Measurements from ENCODE around the gene ZNF593. TPM values are rescaled to one million over a fixed set of nuclear protein-coding genes. Genes with fewer than 3 reads are reported as not detected.

ZNF593 gene
- total RNA-seq, 1 donor from 2014 or later: 31.1 TPM

GRCh38 chr1:26145041-26145959, 24.4 kb upstream of the ZNF593 start:
- intact Hi-C loops (cut with micrococcal nuclease): loop anchor here (1.0 kb wide), 6 partner anchors 19 to 250 kb away; partner anchors contain the start of gene PDIK1L

- intact Hi-C loops (cut with micrococcal nuclease): loop anchor here (1.0 kb wide), 6 partner anchors 19 to 251 kb away; partner anchors contain the start of gene PDIK1L
Measured at GRCh38 chr1:26145960-26146294, 23.8 kb upstream of the ZNF593 start.

GRCh38 chr1:26148887-26149286, 20.8 kb upstream of the ZNF593 start:
- intact Hi-C loops (cut with micrococcal nuclease): no loop called here

- intact Hi-C loops (cut with micrococcal nuclease): no loop called here
Measured at GRCh38 chr1:26153966-26154532, 15.7 kb upstream of the ZNF593 start.

DNA sequence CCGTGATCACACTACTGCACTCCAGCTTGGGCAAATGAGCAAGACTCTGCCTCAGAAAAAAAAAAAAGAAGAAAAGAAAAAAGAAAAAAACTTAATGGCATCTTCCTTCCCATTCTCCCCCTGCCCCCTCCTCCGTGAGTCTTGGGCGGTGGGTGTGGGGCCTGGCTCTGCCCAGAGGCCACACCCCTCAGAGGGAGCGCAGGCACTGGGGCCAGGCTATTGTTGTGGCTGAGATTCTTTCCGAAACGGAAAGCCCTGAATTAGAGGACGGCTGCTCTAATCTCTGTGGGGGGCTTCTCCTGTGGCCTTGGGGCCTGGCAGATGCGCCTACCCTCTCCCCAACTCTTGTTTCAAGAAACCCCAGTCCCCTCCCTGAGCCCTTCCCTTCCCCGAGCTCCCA, 15.0 kb upstream of the ZNF593 start:
- intact Hi-C loops (cut with micrococcal nuclease): no loop called here

- intact Hi-C loops (cut with micrococcal nuclease): no loop called here
Measured at GRCh38 chr1:26155370-26156284, 14.1 kb upstream of the ZNF593 start.

DNA sequence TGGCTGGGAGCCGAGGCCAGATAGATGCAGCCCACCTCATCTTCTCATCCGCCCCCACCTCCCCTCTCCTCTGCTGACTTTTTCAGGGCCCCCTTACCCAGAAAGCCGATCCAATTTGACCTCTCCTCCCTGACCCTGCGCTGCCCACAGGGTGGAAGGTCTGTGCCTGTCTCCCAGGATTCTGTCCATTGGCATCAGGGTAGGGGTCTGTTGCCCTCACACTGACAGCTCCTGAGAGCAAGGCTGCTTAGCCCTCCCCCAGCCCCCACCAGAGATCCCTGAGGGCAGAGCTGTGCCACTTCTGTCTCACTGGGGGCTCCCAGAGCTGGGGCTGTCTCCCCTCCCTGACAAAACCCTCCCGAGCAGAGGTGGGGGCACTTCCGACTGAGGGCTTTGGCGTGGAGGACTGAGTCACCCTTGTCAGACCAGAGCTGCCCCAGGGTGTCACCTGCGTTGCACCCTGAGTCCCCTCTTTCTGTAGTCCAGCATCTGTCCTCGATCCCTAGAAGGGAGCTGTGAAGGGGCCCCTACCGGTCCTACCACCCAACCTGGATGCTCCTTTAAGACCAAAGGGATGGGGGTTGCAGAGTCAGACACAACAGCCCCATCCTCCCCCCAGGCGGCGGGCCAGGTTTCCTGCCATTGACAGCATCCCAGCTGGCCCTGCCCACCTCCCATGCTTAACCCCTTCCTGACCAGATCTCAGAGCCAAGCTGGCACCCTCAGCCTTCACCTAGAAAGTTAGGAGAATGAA, 13.2 kb upstream of the ZNF593 start:
- intact Hi-C loops (cut with micrococcal nuclease): no loop called here

- intact Hi-C loops (cut with micrococcal nuclease): no loop called here
Measured at GRCh38 chr1:26158271-26158907, 11.3 kb upstream of the ZNF593 start.

GRCh38 chr1:26158908-26159742, 10.6 kb upstream of the ZNF593 start, which contains the start of gene FAM110D:
TSS of gene FAM110D (plus strand) at chr1:26159079. CDS start at chr1:26161292, 2,213 bp downstream.
- intact Hi-C loops (cut with micrococcal nuclease): no loop called here

DNA sequence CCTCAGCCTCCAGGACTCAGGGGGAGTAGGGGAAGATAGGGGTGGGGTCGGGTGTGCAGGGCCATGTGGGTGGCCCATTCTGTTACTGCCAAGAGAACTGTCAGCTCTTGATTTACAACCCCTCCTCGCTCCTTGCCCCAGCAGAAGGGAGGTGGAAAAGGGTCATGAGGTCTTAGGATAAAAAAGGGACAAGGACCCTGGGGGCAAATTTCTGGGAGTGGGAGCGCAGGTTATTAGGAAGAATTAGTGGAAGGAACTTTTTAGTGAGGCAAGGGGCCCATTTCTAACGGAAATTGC, 10.0 kb upstream of the ZNF593 start:
- intact Hi-C loops (cut with micrococcal nuclease): no loop called here

DNA sequence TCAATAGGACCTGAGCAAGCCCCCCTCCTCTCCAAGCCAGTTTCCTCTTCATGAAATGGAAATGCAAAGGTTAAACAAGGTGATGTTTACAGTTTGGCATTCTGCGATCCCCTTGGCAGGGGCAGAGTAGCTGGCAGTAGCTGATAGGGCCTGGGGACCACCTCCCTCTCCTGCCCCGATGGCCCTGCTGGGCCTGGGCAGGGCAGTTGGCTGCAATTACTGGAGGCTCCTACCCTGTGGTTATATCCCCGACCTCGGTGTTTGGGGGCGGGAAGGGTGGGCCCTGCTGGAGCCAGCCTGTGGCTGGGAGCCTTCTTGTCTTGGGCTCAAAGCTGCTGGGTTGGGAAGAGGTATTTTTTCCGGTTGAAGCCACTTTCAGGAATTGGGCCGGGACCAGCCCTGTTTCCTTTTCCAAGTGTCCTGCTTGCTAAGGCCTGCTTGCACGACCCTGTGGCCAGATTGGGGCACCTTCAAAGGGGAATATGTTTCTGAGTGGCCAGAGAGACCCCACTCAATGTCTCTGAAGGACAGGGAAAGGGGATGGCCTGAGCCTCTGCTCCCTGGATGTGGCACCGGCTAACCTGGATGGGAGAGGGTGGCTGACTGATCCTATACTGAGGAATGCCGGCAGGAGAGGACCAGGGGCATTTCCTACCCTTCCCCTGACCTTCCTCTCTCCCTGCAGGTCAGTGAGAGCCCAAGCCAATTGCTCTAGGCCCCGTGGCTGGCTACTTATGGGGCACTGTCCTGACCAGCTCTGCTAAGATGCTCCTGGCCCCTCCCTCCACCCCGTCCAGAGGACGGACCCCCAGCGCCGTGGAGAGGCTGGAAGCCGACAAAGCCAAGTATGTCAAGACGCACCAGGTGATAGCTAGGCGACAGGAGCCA, 8.9 kb upstream of the ZNF593 start:
- intact Hi-C loops (cut with micrococcal nuclease): no loop called here

DNA sequence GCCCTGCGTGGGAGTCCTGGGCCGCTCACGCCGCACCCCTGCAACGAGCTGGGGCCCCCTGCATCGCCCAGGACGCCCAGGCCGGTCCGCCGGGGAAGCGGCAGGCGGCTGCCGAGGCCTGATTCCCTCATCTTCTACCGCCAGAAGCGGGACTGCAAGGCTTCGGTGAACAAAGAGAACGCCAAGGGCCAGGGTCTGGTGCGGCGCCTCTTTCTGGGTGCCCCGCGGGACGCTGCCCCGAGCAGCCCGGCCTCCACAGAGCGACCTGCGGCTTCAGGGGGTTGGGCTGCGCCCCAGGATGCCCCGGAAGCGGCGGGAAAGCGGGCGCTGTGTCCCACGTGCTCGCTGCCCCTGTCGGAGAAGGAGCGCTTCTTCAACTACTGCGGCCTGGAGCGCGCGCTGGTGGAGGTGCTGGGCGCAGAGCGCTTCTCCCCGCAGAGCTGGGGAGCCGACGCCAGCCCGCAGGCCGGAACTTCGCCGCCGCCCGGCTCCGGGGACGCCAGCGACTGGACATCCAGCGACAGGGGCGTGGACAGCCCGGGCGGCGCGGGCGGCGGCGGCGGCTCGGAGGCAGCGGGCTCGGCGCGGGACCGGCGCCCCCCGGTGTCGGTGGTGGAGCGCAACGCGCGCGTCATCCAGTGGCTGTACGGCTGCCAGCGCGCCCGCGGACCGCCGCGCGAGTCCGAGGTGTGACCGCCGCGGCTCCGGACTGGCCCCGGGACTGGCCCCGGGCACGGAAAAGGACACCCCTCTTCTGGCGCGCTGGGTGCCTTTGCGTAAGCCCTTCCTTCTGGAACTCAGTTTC, 8.1 kb upstream of the ZNF593 start:
- intact Hi-C loops (cut with micrococcal nuclease): no loop called here

DNA sequence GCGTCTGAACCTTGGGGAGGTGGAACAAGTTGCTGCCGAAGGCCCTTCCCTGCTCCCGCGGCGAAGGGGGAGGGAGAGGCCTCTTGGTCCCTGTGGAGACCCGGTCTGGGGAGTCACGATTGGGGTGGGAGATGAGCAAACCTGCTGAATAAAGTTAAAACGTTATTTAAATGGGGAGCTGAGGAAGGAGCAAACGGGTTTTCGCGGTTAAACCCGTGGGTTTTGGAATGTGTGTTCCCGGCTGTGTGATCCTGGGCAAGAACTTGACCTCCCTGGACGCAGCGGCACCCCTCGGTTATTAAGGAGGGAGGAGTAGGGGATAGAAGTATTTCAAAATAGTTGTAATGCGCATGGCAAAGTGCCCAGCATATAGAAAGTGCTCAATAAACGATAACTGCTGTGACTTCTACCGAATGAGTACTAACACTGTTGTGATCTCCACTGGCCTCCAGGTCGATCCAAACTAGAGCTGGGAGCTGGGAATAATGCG, 7.4 kb upstream of the ZNF593 start:
- intact Hi-C loops (cut with micrococcal nuclease): no loop called here

- intact Hi-C loops (cut with micrococcal nuclease): loop anchor here (1.0 kb wide), 1 partner anchor 128 kb away; no protein-coding TSS in a partner anchor
Measured at GRCh38 chr1:26163684-26164035, 6.0 kb upstream of the ZNF593 start.

- intact Hi-C loops (cut with micrococcal nuclease): loop anchor here (1.0 kb wide), 1 partner anchor 129 kb away; no protein-coding TSS in a partner anchor
Measured at GRCh38 chr1:26164036-26164860, 5.5 kb upstream of the ZNF593 start.

Measured in T-helper 1 cell treated with Interleukin-12 subunit alpha and Interleukin-12 subunit beta and Interleukin-4 antibody, amounts not matched to agents 30 ng/mL and 1 ng/mL, for 36 hours (primary cell).